ENCODE results near the gene STARD13. TPM values are rescaled to one million over a fixed set of nuclear protein-coding genes. Genes with fewer than 3 reads are reported as not detected.
A peak's percentile ranks its signal among the peaks of the same experiment; 100 is the strongest.

The STARD13 gene
- polyA plus RNA-seq, 3 donors: 20.5 to 26.8 (median 23.1) TPM

GRCh38 chr13:33119856-33120543 lies 165.6 kb downstream of the STARD13 start:
- DNase-seq: no peak

GRCh38 chr13:33119022-33119781 lies 166.4 kb downstream of the STARD13 start:
- no peak for DNase-seq

- no peak for DNase-seq
Observed at GRCh38 chr13:33116321-33117010, 169.1 kb downstream of the STARD13 start.

GRCh38 chr13:33115274-33115673 lies 170.3 kb downstream of the STARD13 start:
- DNase-seq: no peak

- DNase-seq: no peak
Observed at GRCh38 chr13:33114146-33114545, 171.4 kb downstream of the STARD13 start.

- DNase-seq: peak; percentile 53
Observed at GRCh38 chr13:33112766-33113165, 172.8 kb downstream of the STARD13 start.

- peak; percentile 23 for DNase-seq
Observed at GRCh38 chr13:33111414-33112110, 174.0 kb downstream of the STARD13 start.

- no peak for DNase-seq
Observed at GRCh38 chr13:33110713-33111413, 174.7 kb downstream of the STARD13 start.

- DNase-seq: no peak
Observed at GRCh38 chr13:33110386-33110712, 175.2 kb downstream of the STARD13 start.

- DNase-seq: no peak
Observed at GRCh38 chr13:33109801-33110200, 175.8 kb downstream of the STARD13 start.

GRCh38 chr13:33109271-33109697 lies 176.3 kb downstream of the STARD13 start:
- peak; percentile 19 for DNase-seq

GRCh38 chr13:33108620-33109019 lies 176.9 kb downstream of the STARD13 start:
- no peak for DNase-seq

GRCh38 chr13:33107361-33107760 lies 178.2 kb downstream of the STARD13 start:
- no peak for DNase-seq

- DNase-seq: no peak
Observed at GRCh38 chr13:33106656-33107360, 178.7 kb downstream of the STARD13 start.

GRCh38 chr13:33105387-33106005 lies 180.1 kb downstream of the STARD13 start:
- DNase-seq: no peak

- DNase-seq: no peak
Observed at GRCh38 chr13:33103457-33103856, 182.1 kb downstream of the STARD13 start.

- DNase-seq: no peak
Observed at GRCh38 chr13:33101835-33102234, 183.7 kb downstream of the STARD13 start.

- DNase-seq: no peak
Observed at GRCh38 chr13:33100886-33101285, 184.7 kb downstream of the STARD13 start.

- no peak for DNase-seq
Observed at GRCh38 chr13:33099860-33100259, 185.7 kb downstream of the STARD13 start.

GRCh38 chr13:33096886-33097605 lies 188.5 kb downstream of the STARD13 start:
- no peak for DNase-seq

Measured in renal pelvis (tissue), 4 donors.